ENCODE data around the gene AFMID. TPM values are rescaled to one million over a fixed set of nuclear protein-coding genes. Genes with fewer than 3 reads are reported as not detected.

AFMID gene
- total RNA-seq, 1 donor from 2014 or later: 15.4 TPM

- DNase-seq: no peak
- no peak for TF ChIP-seq CTCF (IDR thresholded peaks at IDR 0.05)
- no peak for ATAC-seq (ENCODE audit: low read depth)
- H3K4me1 Mint-ChIP-seq: peaks cover 30% of the 10 kb centered on the region
- H3K27me3 Mint-ChIP-seq: no peaks in the 10 kb centered on the region
- H3K9me3 Mint-ChIP-seq: no peaks in the 10 kb centered on the region
- no peak overlapping the region for H3K4me3 Mint-ChIP-seq
- intact Hi-C loops (cut with micrococcal nuclease): no loop called here
- CTCF ChIA-PET: no interaction called here
- POLR2A ChIA-PET: interaction anchor here (2.4 to 33.1 kb wide), 2 partner anchors 8 to 41 kb away, joined by 7 to 2404 read pairs; partner anchors contain the start of genes C17orf99, TMC6 and TMC8
- H3K36me3 Mint-ChIP-seq (ENCODE audit: low read depth): no peaks in the 10 kb centered on the region
- H3K27ac Mint-ChIP-seq: no peak overlapping the region
Measured at GRCh38 chr17:78182504-78182903, 4.7 kb upstream of the AFMID start.

GRCh38 chr17:78183916-78184315, 3.2 kb upstream of the AFMID start:
- ChIA-PET POLR2A (interaction anchor here (2.4 to 33.1 kb wide), 2 partner anchors 9 to 43 kb away, joined by 7 to 2404 read pairs; partner anchors contain the start of genes C17orf99, TMC6 and TMC8), CTCF (interaction anchor here (0.9 to 1.2 kb wide), 3 partner anchors 10 to 70 kb away, joined by 3 read pairs; no protein-coding TSS in a partner anchor)
- no peak for TF ChIP-seq CTCF (IDR thresholded peaks at IDR 0.05)
- no peak for DNase-seq
- H3K9me3 Mint-ChIP-seq: no peaks in the 10 kb centered on the region
- no peaks in the 10 kb centered on the region for H3K27me3 Mint-ChIP-seq
- peaks cover 33% of the 10 kb centered on the region for H3K4me1 Mint-ChIP-seq
- no peak overlapping the region for H3K27ac Mint-ChIP-seq
- no peak for ATAC-seq (ENCODE audit: low read depth)
- no peak overlapping the region for H3K4me3 Mint-ChIP-seq
- intact Hi-C loops (cut with micrococcal nuclease): no loop called here
- H3K36me3 Mint-ChIP-seq (ENCODE audit: low read depth): no peaks in the 10 kb centered on the region

GRCh38 chr17:78184351-78184750, 2.8 kb upstream of the AFMID start:
- Mint-ChIP-seq H3K27ac (no peak overlapping the region), H3K4me3 (no peak overlapping the region), H3K27me3 (no peaks in the 10 kb centered on the region), H3K4me1 (peaks cover 32% of the 10 kb centered on the region), H3K36me3 (ENCODE audit: low read depth) (no peaks in the 10 kb centered on the region), H3K9me3 (no peaks in the 10 kb centered on the region)
- POLR2A ChIA-PET: interaction anchor here (2.4 to 33.1 kb wide), 2 partner anchors 10 to 43 kb away, joined by 7 to 2404 read pairs; partner anchors contain the start of genes C17orf99, TMC6 and TMC8
- DNase-seq (no peak), ATAC-seq (ENCODE audit: low read depth) (no peak)
- intact Hi-C loops (cut with micrococcal nuclease): no loop called here
- TF ChIP-seq CTCF (IDR thresholded peaks at IDR 0.05): no peak
- CTCF ChIA-PET: no interaction called here

GRCh38 chr17:78184868-78185267, 2.3 kb upstream of the AFMID start:
- Mint-ChIP-seq H3K9me3 (no peaks in the 10 kb centered on the region), H3K27ac (peak overlapping the region; percentile 46), H3K4me3 (no peak overlapping the region), H3K27me3 (no peaks in the 10 kb centered on the region), H3K4me1 (peaks cover 31% of the 10 kb centered on the region), H3K36me3 (ENCODE audit: low read depth) (no peaks in the 10 kb centered on the region)
- ChIA-PET POLR2A (interaction anchor here (2.4 to 33.1 kb wide), 3 partner anchors 9 to 44 kb away, joined by 7 to 2404 read pairs (median 42); partner anchors contain the start of genes C17orf99, TMC6 and TMC8), CTCF (no interaction called here)
- intact Hi-C loops (cut with micrococcal nuclease): no loop called here
- DNase-seq: no peak
- TF ChIP-seq CTCF (IDR thresholded peaks at IDR 0.05): no peak
- no peak for ATAC-seq (ENCODE audit: low read depth)

GRCh38 chr17:78185981-78186691, 1.0 kb upstream of the AFMID start:
- intact Hi-C loops (cut with micrococcal nuclease): loop anchor here (2.0 kb wide), 1 partner anchor 73 kb away; no protein-coding TSS in a partner anchor
- Mint-ChIP-seq H3K27ac (peak overlapping the region; percentile 54), H3K27me3 (no peaks in the 10 kb centered on the region), H3K4me1 (peaks cover 23% of the 10 kb centered on the region), H3K9me3 (no peaks in the 10 kb centered on the region), H3K36me3 (ENCODE audit: low read depth) (peaks cover under 1% of the 10 kb centered on the region), H3K4me3 (peak overlapping the region; percentile 57)
- ChIA-PET CTCF (interaction anchor here (0.8 to 2.1 kb wide), 6 partner anchors 8 to 101 kb away, joined by 3 to 9 read pairs (median 4); no protein-coding TSS in a partner anchor), POLR2A (interaction anchor here (0.5 to 33.1 kb wide), 5 partner anchors 10 to 70 kb away, joined by 3 to 2404 read pairs (median 3); partner anchors contain the start of genes C17orf99, SYNGR2, TMC6 and TMC8)
- TF ChIP-seq CTCF (IDR thresholded peaks at IDR 0.05): no peak
- ATAC-seq (ENCODE audit: low read depth): no peak
- no peak for DNase-seq
